Measurements from ENCODE around the gene COPS7A.

The COPS7A gene

GRCh38 chr12:6766651-6767349 lies 43.0 kb downstream of the COPS7A start:
- Mint-ChIP-seq H3K27ac (peak overlapping the region; percentile 89), H3K4me1 (ENCODE audit: low read depth) (peaks cover 46% of the 10 kb centered on the region), H3K9me3 (no peaks in the 10 kb centered on the region), H3K36me3 (ENCODE audit: low read depth) (peaks cover 11% of the 10 kb centered on the region), H3K27me3 (ENCODE audit: low read depth) (peaks cover 23% of the 10 kb centered on the region), H3K4me3 (peak overlapping the region; percentile 90)

- Mint-ChIP-seq H3K27ac (peak overlapping the region; percentile 89), H3K27me3 (ENCODE audit: low read depth) (peaks cover 16% of the 10 kb centered on the region), H3K36me3 (ENCODE audit: low read depth) (peaks cover 11% of the 10 kb centered on the region), H3K4me3 (peak overlapping the region; percentile 90), H3K9me3 (no peaks in the 10 kb centered on the region), H3K4me1 (ENCODE audit: low read depth) (peaks cover 47% of the 10 kb centered on the region)
Measured at GRCh38 chr12:6767353-6768319, 43.8 kb downstream of the COPS7A start.

- Mint-ChIP-seq H3K4me3 (peak overlapping the region; percentile 90), H3K36me3 (ENCODE audit: low read depth) (peaks cover 11% of the 10 kb centered on the region), H3K9me3 (no peaks in the 10 kb centered on the region), H3K27ac (no peak overlapping the region), H3K4me1 (ENCODE audit: low read depth) (peaks cover 52% of the 10 kb centered on the region), H3K27me3 (ENCODE audit: low read depth) (peaks cover 16% of the 10 kb centered on the region)
Measured at GRCh38 chr12:6768437-6768914, 44.6 kb downstream of the COPS7A start.

- peaks cover 52% of the 10 kb centered on the region for H3K4me1 Mint-ChIP-seq (ENCODE audit: low read depth)
- no peaks in the 10 kb centered on the region for H3K9me3 Mint-ChIP-seq
- peaks cover 11% of the 10 kb centered on the region for H3K36me3 Mint-ChIP-seq (ENCODE audit: low read depth)
- H3K27me3 Mint-ChIP-seq (ENCODE audit: low read depth) = peaks cover 15% of the 10 kb centered on the region
- H3K4me3 Mint-ChIP-seq = no peak overlapping the region
- no peak overlapping the region for H3K27ac Mint-ChIP-seq
Measured at GRCh38 chr12:6768990-6769389, 45.1 kb downstream of the COPS7A start.

GRCh38 chr12:6769666-6770065 lies 45.8 kb downstream of the COPS7A start:
- Mint-ChIP-seq H3K4me3 (no peak overlapping the region), H3K9me3 (no peaks in the 10 kb centered on the region), H3K27ac (peak overlapping the region; percentile 72), H3K36me3 (ENCODE audit: low read depth) (peaks cover 9% of the 10 kb centered on the region), H3K27me3 (ENCODE audit: low read depth) (peaks cover 8% of the 10 kb centered on the region), H3K4me1 (ENCODE audit: low read depth) (peaks cover 51% of the 10 kb centered on the region)

GRCh38 chr12:6770094-6770493 lies 46.2 kb downstream of the COPS7A start:
- Mint-ChIP-seq H3K36me3 (ENCODE audit: low read depth) (peaks cover 13% of the 10 kb centered on the region), H3K9me3 (no peaks in the 10 kb centered on the region), H3K4me3 (no peak overlapping the region), H3K27me3 (ENCODE audit: low read depth) (peaks cover 5% of the 10 kb centered on the region), H3K27ac (no peak overlapping the region), H3K4me1 (ENCODE audit: low read depth) (peaks cover 53% of the 10 kb centered on the region)

- Mint-ChIP-seq H3K36me3 (ENCODE audit: low read depth) (peaks cover 15% of the 10 kb centered on the region), H3K4me1 (ENCODE audit: low read depth) (peaks cover 52% of the 10 kb centered on the region), H3K27ac (peak overlapping the region; percentile 84), H3K4me3 (no peak overlapping the region), H3K9me3 (no peaks in the 10 kb centered on the region), H3K27me3 (ENCODE audit: low read depth) (peaks cover under 1% of the 10 kb centered on the region)
Measured at GRCh38 chr12:6770600-6770999, 46.8 kb downstream of the COPS7A start.

GRCh38 chr12:6771091-6771495 lies 47.2 kb downstream of the COPS7A start:
- peaks cover 16% of the 10 kb centered on the region for H3K36me3 Mint-ChIP-seq (ENCODE audit: low read depth)
- H3K27me3 Mint-ChIP-seq (ENCODE audit: low read depth) = no peaks in the 10 kb centered on the region
- H3K4me1 Mint-ChIP-seq (ENCODE audit: low read depth) = peaks cover 55% of the 10 kb centered on the region
- H3K4me3 Mint-ChIP-seq = peak overlapping the region; percentile 2
- peak overlapping the region; percentile 84 for H3K27ac Mint-ChIP-seq
- H3K9me3 Mint-ChIP-seq = no peaks in the 10 kb centered on the region

- H3K27me3 Mint-ChIP-seq (ENCODE audit: low read depth) = no peaks in the 10 kb centered on the region
- H3K27ac Mint-ChIP-seq = peak overlapping the region; percentile 84
- peak overlapping the region; percentile 81 for H3K4me3 Mint-ChIP-seq
- H3K4me1 Mint-ChIP-seq (ENCODE audit: low read depth) = peaks cover 58% of the 10 kb centered on the region
- no peaks in the 10 kb centered on the region for H3K9me3 Mint-ChIP-seq
- H3K36me3 Mint-ChIP-seq (ENCODE audit: low read depth) = peaks cover 18% of the 10 kb centered on the region
Measured at GRCh38 chr12:6771509-6772330, 47.9 kb downstream of the COPS7A start.

GRCh38 chr12:6772331-6772695 lies 48.5 kb downstream of the COPS7A start, which contains the start of gene LAG3:
Gene LAG3, plus strand, starts transcription at chr12:6772520. Its CDS starts 333 bp downstream, at chr12:6772853.
- H3K4me1 Mint-ChIP-seq (ENCODE audit: low read depth) = peaks cover 60% of the 10 kb centered on the region
- H3K9me3 Mint-ChIP-seq = no peaks in the 10 kb centered on the region
- no peaks in the 10 kb centered on the region for H3K27me3 Mint-ChIP-seq (ENCODE audit: low read depth)
- H3K27ac Mint-ChIP-seq = peak within 1 kb of the TSS; percentile 84
- H3K36me3 Mint-ChIP-seq (ENCODE audit: low read depth) = peaks cover 20% of the 10 kb centered on the region
- H3K4me3 Mint-ChIP-seq = peak within 1 kb of the TSS; percentile 81

- H3K4me3 Mint-ChIP-seq = peak overlapping the region; percentile 81
- H3K27me3 Mint-ChIP-seq (ENCODE audit: low read depth) = no peaks in the 10 kb centered on the region
- H3K4me1 Mint-ChIP-seq (ENCODE audit: low read depth) = peaks cover 57% of the 10 kb centered on the region
- H3K36me3 Mint-ChIP-seq (ENCODE audit: low read depth) = peaks cover 20% of the 10 kb centered on the region
- peak overlapping the region; percentile 62 for H3K27ac Mint-ChIP-seq
- H3K9me3 Mint-ChIP-seq = no peaks in the 10 kb centered on the region
Measured at GRCh38 chr12:6772726-6773589, 49.1 kb downstream of the COPS7A start.

- H3K27me3 Mint-ChIP-seq (ENCODE audit: low read depth) = no peaks in the 10 kb centered on the region
- H3K4me3 Mint-ChIP-seq = peak overlapping the region; percentile 81
- H3K9me3 Mint-ChIP-seq = no peaks in the 10 kb centered on the region
- H3K36me3 Mint-ChIP-seq (ENCODE audit: low read depth) = peaks cover 25% of the 10 kb centered on the region
- peaks cover 58% of the 10 kb centered on the region for H3K4me1 Mint-ChIP-seq (ENCODE audit: low read depth)
- peak overlapping the region; percentile 69 for H3K27ac Mint-ChIP-seq
Measured at GRCh38 chr12:6773590-6774351, 49.9 kb downstream of the COPS7A start.
